Endothelial cell of umbilical vein (primary cell): ENCODE data around the gene GNG3. TPM values are rescaled to one million over a fixed set of nuclear protein-coding genes. Genes with fewer than 3 reads are reported as not detected.
A peak's percentile ranks its signal among the peaks of the same experiment; 100 is the strongest.

ENCODE experiments used
- BruUV-seq: library from RNA; stranded (reverse); fragments of 400-500 nt; replicated peaks from 2 replicates; lab custom pipeline; 2021; lab: Mats Ljungman, UMichigan
- CTCF ChIA-PET: fragments of 300-600, 350-600 bp; sonication (Branson Sonifier 250); formaldehyde crosslinking; loops from one replicate; lab custom pipeline; 2021; ENCODE audit warnings: antibody characterized with exemption, inconsistent platforms; lab: Charles Lee
- POLR2A ChIA-PET: fragments of 300-600, 350-600 bp; sonication (Branson Sonifier 250); formaldehyde crosslinking; loops from one replicate; lab custom pipeline; 2021; ENCODE audit warnings: antibody characterized with exemption, inconsistent platforms; lab: Charles Lee
- DNase-seq: peaks from one replicate; pipeline ENCODE4 v3.0.0-alpha.2; 2011; ENCODE audit warnings: low read depth, low spot score
- FAIRE-seq: peaks from 2 replicates; lab custom pipeline; 2011; peaks lifted over from hg19 to GRCh38; lab: Jason Lieb, UNC
- H2AFZ ChIP-seq: 2 replicates; pipeline ENCODE4 v1.6.0; 2012; ENCODE audit warnings: low read depth, low read length, control low read depth, inconsistent platforms
- H3K27ac ChIP-seq: 2 replicates; pipeline ENCODE4 v1.5.1; 2011; ENCODE audit warnings: low read depth, mild to moderate bottlenecking, control low read depth, low read length, moderate library complexity; ENCODE audit not compliant: insufficient read depth
- H3K27me3 ChIP-seq, 2 experiments: 2 replicates each; pipeline versions ENCODE4 v1.6.0 to v1.6.1; 2011; ENCODE audit warnings: low read length in 2 of 2, mixed read lengths in 1 of 2; ENCODE audit not compliant: control insufficient read depth in 2 of 2, insufficient read depth in 2 of 2
- H3K36me3 ChIP-seq, 2 experiments: 2 replicates in 1 of 2; 3 replicates in 1 of 2; pipeline ENCODE4 v1.5.1; 2011; ENCODE audit warnings: low read length in 2 of 2, mild to moderate bottlenecking in 1 of 2, moderate library complexity in 1 of 2; ENCODE audit not compliant: control insufficient read depth in 2 of 2, insufficient read depth in 2 of 2; ENCODE audit errors: extremely low read depth in 1 of 2
- H3K4me1 ChIP-seq: 3 replicates; pipeline ENCODE4 v1.5.1; 2011; ENCODE audit warnings: mild to moderate bottlenecking, low read length; ENCODE audit not compliant: control insufficient read depth, insufficient read depth; ENCODE audit errors: extremely low read depth
- H3K4me2 ChIP-seq: 2 replicates; pipeline ENCODE4 v1.6.1; 2011; ENCODE audit warnings: low read length, control low read depth, mixed read lengths; ENCODE audit not compliant: insufficient read depth
- H3K4me3 ChIP-seq, 3 experiments: fragments of 200-600 bp in 1 of 3; sonication (generic), shearing (Covaris generic) in 1 of 3; replicated peaks in 1 of 3; 2 replicates each; pipeline ENCODE4 v1.5.1; 2011 to 2016; ENCODE audit warnings: control low read depth in 3 of 3, low read length in 3 of 3, mild to moderate bottlenecking in 2 of 3, inconsistent platforms in 1 of 3, low read depth in 1 of 3, moderate library complexity in 1 of 3; ENCODE audit not compliant: insufficient read depth in 1 of 3
- H3K79me2 ChIP-seq: 2 replicates; pipeline ENCODE4 v1.6.0; 2012; ENCODE audit warnings: low read length, inconsistent platforms; ENCODE audit not compliant: control insufficient read depth, insufficient read depth
- H3K9ac ChIP-seq: replicated peaks from 2 replicates; pipeline ENCODE3; 2011; ENCODE audit warnings: low read length, control low read depth; ENCODE audit not compliant: insufficient read depth; ENCODE audit errors: extremely low read depth
- H3K9me1 ChIP-seq: replicated peaks from 3 replicates; pipeline ENCODE4 v1.6.0; 2011; ENCODE audit warnings: mild to moderate bottlenecking, low read length; ENCODE audit not compliant: control insufficient read depth, insufficient read depth; ENCODE audit errors: extremely low read depth
- H3K9me3 ChIP-seq: replicated peaks from 2 replicates; pipeline ENCODE4 v1.5.1; 2012; ENCODE audit warnings: low read length, inconsistent platforms; ENCODE audit not compliant: control insufficient read depth, insufficient read depth
- H4K20me1 ChIP-seq: replicated peaks from 2 replicates; pipeline ENCODE3; 2011; ENCODE audit warnings: mild to moderate bottlenecking, low read length; ENCODE audit not compliant: control insufficient read depth, insufficient read depth; ENCODE audit errors: extremely low read depth
- FOS ChIP-seq: IDR thresholded peaks from 2 replicates; pipeline ENCODE4 v1.6.1; 2011; ENCODE audit warnings: mild to moderate bottlenecking, low read length, moderate library complexity, borderline replicate concordance; ENCODE audit not compliant: insufficient read depth
- GATA2 ChIP-seq: IDR thresholded peaks from 2 replicates; pipeline ENCODE4 v1.7.0; 2011; ENCODE audit warnings: low read depth, mild to moderate bottlenecking, moderate library complexity, mixed read lengths, low read length; ENCODE audit not compliant: insufficient read length, insufficient read depth
- JUN ChIP-seq: IDR thresholded peaks from 2 replicates; pipeline ENCODE4 v1.6.1; 2011; ENCODE audit warnings: borderline replicate concordance, low read depth; ENCODE audit not compliant: insufficient read length, insufficient read depth
- POLR2AphosphoS5 ChIP-seq: IDR thresholded peaks from 2 replicates; pipeline ENCODE4 v1.6.1; 2012; ENCODE audit warnings: low read depth, mild to moderate bottlenecking, control low read depth, low read length, moderate library complexity; ENCODE audit not compliant: insufficient read depth
- dilution Hi-C: fragments of 300-500 bp; cut with MboI; formaldehyde crosslinking; loops from one replicate; pipeline ENCODE4 v1.15.0; 2019; ENCODE audit warnings: low sequenced_read_pairs; ENCODE audit not compliant: extremely low pct_ligation_motif_present
- intact Hi-C: fragments of 100-400 bp; cut with micrococcal nuclease; formaldehyde crosslinking; loops from one replicate; pipeline ENCODE4 v1.10.0; 2022
- polyA plus RNA-seq, 4 experiments: library from polyadenylated mRNA; depleted of rRNA in 3 of 4; stranded (reverse) in 3 of 4; unstranded in 1 of 4; fragments of >200 nt; gene quantifications; 2 replicates each; pipeline versions ENCODE4 v1.2.1 to v1.2.3, GENCODE V29; 2011 to 2012; ENCODE audit warnings: missing spikeins in 1 of 4
- total RNA-seq: library from RNA; stranded (reverse); gene quantifications from 2 replicates; pipeline ENCODE4 v1.2.3, GENCODE V29; 2021
- TF ChIP-seq, protein P1 (sequence below), 2 donors: IDR thresholded peaks; 1 replicate in 1 of 2; 2 replicates in 1 of 2; pipeline ENCODE4 v1.5.1; 2011; ENCODE audit warnings: low read length in 2 of 2, mild to moderate bottlenecking in 2 of 2, moderate library complexity in 2 of 2, control low read depth in 1 of 2, inconsistent platforms in 1 of 2, low read depth in 1 of 2; ENCODE audit not compliant: insufficient read depth in 1 of 2; ENCODE audit errors: extremely low read depth in 1 of 2
- TF ChIP-seq, protein P2 (sequence below): IDR thresholded peaks from 2 replicates; pipeline ENCODE4 v1.6.1; 2011; ENCODE audit not compliant: insufficient read depth, insufficient read length

Gene GNG3
- total and polyA plus RNA-seq, 2 donors (not counting 3 experiments of a cell fraction or from before 2014, with no cell fraction given) = not detected

DNA sequence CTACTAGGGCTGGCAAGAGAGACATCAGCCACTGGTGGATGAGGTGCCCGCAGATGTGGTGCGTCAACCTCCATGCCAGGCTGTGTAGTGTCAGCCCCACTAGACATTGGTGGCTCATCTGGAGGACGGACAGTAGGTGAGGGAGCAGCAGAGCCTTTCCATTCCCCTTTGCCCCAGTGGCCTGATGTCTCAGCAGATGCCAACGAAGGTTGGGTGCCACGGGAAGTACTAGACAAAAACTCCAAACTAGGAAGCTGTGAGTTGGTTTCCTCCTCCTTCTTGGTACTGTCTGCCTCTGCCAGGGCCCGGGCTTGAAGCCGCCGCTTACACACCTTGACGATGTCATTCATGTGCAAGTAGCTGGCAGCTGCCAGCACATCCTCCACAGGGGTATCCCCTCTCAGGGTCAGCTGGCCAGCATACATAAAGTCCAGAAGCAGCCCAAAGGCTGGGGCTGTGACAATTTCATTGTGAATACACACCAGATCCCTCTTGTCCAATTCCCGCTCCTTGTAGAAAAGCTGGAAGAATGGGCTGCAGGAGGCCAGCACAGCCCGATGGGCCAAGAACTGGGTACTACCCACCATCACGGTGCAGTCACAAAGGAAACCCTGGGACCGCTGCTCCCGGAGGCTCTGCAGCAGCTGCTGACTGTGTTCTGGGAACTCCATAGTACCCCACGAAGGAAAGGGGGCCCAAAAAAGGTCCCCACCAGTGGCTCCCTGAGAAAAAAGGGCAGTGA is 45.7 kb downstream of the GNG3 start:
- peaks cover 0 to 5% of the 10 kb centered on the region in 2 experiments for H3K36me3 ChIP-seq
- ChIA-PET CTCF (interaction anchor here (0.9 to 2.7 kb wide), 14 partner anchors 8 to 210 kb away, joined by 3 to 26 read pairs (median 5); partner anchors contain the start of genes C11orf98, CSKMT, HNRNPUL2 and INTS5), POLR2A (interaction anchor here (0.9 to 2.0 kb wide), 12 partner anchors 9 to 107 kb away, joined by 3 to 22 read pairs (median 5); partner anchors contain the start of genes C11orf98, CSKMT, GANAB and HNRNPUL2)
- no peaks in the 10 kb centered on the region for H3K9me1 ChIP-seq
- no peaks in the 10 kb centered on the region for H4K20me1 ChIP-seq
- peak overlapping the region in 2 of 3 experiments; percentile 67 to 71 for H3K4me3 ChIP-seq
- H2AFZ ChIP-seq = peak overlapping the region; percentile 61
- no peak for FAIRE-seq
- H3K4me2 ChIP-seq = peak overlapping the region; percentile 27
- TSS peak; percentile 55 for BruUV-seq
- peaks cover 5% of the 10 kb centered on the region for H3K4me1 ChIP-seq
- intact Hi-C loops = loop anchor here (1.0 to 5.0 kb wide), 3 partner anchors 8 to 1084 kb away; partner anchors contain the start of genes MARK2, POLR2G and TTC9C
- dilution Hi-C loops = no loop called here
- H3K27me3 ChIP-seq = no peaks in the 10 kb centered on the region
- peaks cover 10% of the 10 kb centered on the region for H3K79me2 ChIP-seq
- H3K9me3 ChIP-seq = no peaks in the 10 kb centered on the region
- H3K9ac ChIP-seq = no peak overlapping the region
- TF ChIP-seq POLR2AphosphoS5 = no peak
- TF ChIP-seq FOS = no peak
- no peak for TF ChIP-seq GATA2
- no peak for TF ChIP-seq JUN
- TF ChIP-seq, protein P1, sequence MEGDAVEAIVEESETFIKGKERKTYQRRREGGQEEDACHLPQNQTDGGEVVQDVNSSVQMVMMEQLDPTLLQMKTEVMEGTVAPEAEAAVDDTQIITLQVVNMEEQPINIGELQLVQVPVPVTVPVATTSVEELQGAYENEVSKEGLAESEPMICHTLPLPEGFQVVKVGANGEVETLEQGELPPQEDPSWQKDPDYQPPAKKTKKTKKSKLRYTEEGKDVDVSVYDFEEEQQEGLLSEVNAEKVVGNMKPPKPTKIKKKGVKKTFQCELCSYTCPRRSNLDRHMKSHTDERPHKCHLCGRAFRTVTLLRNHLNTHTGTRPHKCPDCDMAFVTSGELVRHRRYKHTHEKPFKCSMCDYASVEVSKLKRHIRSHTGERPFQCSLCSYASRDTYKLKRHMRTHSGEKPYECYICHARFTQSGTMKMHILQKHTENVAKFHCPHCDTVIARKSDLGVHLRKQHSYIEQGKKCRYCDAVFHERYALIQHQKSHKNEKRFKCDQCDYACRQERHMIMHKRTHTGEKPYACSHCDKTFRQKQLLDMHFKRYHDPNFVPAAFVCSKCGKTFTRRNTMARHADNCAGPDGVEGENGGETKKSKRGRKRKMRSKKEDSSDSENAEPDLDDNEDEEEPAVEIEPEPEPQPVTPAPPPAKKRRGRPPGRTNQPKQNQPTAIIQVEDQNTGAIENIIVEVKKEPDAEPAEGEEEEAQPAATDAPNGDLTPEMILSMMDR (IDR thresholded peaks at IDR 0.05; ENCODE audit: extremely low read depth in 1 of 2, insufficient read depth in 1 of 2, low read depth in 1 of 2, low read length in 2 of 2) = no peak
- TF ChIP-seq, protein P2, sequence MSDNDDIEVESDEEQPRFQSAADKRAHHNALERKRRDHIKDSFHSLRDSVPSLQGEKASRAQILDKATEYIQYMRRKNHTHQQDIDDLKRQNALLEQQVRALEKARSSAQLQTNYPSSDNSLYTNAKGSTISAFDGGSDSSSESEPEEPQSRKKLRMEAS = no peak
- no peak overlapping the region for H3K27ac ChIP-seq
- DNase-seq = no peak
